HepG2 (cell line): ENCODE results near the gene CCDC18. TPM values are rescaled to one million over a fixed set of nuclear protein-coding genes. Genes with fewer than 3 reads are reported as not detected.

ENCODE experiments used
- ATAC-seq: fragments of 200-7000 bp; cut with Tn5 transposase; 3 replicates; pipeline ENCODE4 v1.9.1; 2020; ENCODE audit warnings: mild to moderate bottlenecking, moderate library complexity
- BruUV-seq: library from RNA; stranded (reverse); fragments of 400-500 nt; replicated peaks from 2 replicates; lab custom pipeline; 2021; lab: Mats Ljungman, UMichigan
- CTCF ChIA-PET: fragments of 300-600 bp; formaldehyde crosslinking; extraction: SDS; loops from one replicate; lab custom pipeline; 2021; ENCODE audit warnings: low total read pairs, inconsistent platforms, low intra/inter-chr PET ratio; lab: Yijun Ruan, JAX
- POLR2A ChIA-PET: fragments of 350-600 bp; sonication (Branson Sonifier 250); formaldehyde crosslinking; loops from one replicate; lab custom pipeline; 2020; ENCODE audit warnings: antibody characterized with exemption, inconsistent platforms; lab: Yijun Ruan, JAX
- DNase-seq: peaks from one replicate; pipeline ENCODE4 v3.0.0-alpha.2; 2015; ENCODE audit warnings: low spot score
- FAIRE-seq: peaks from 3 replicates; lab custom pipeline; 2011; peaks lifted over from hg19 to GRCh38; lab: Jason Lieb, UNC
- H2AFZ ChIP-seq: one replicate; pipeline ENCODE4 v1.6.1; 2011; ENCODE audit warnings: low read length, inconsistent platforms
- H3K27ac ChIP-seq: fragments of 300-600 bp; 3 replicates; pipeline ENCODE4 v1.8.0; 2011; ENCODE audit warnings: mixed run types, mild to moderate bottlenecking, mixed read lengths, low read length, inconsistent platforms; ENCODE audit not compliant: insufficient read depth; ENCODE audit errors: extremely low read length
- H3K27me3 ChIP-seq, 2 experiments: fragments of 200-600 bp in 1 of 2; 2 replicates in 1 of 2; 3 replicates in 1 of 2; pipeline versions ENCODE4 v1.6.0 to v1.8.0; 2011; ENCODE audit warnings: low read length in 2 of 2, mild to moderate bottlenecking in 2 of 2, moderate library complexity in 2 of 2, inconsistent platforms in 1 of 2; ENCODE audit not compliant: insufficient read depth in 2 of 2, control insufficient read depth in 1 of 2
- H3K36me3 ChIP-seq, 2 experiments: fragments of 200-600 bp in 1 of 2; replicated peaks in 1 of 2; 2 replicates in 1 of 2; 3 replicates in 1 of 2; pipeline versions ENCODE4 v1.5.1 to v1.8.0; 2011; ENCODE audit warnings: low read length in 2 of 2, inconsistent platforms in 1 of 2; ENCODE audit not compliant: insufficient read depth in 2 of 2, control insufficient read depth in 1 of 2
- H3K4me1 ChIP-seq: 2 replicates; pipeline ENCODE4 v1.5.1; 2012; ENCODE audit warnings: low read length, inconsistent platforms; ENCODE audit not compliant: insufficient read depth
- H3K4me2 ChIP-seq: 2 replicates; pipeline ENCODE4 v1.6.0; 2011; ENCODE audit warnings: low read depth, low read length, inconsistent platforms
- H3K4me3 ChIP-seq, 3 experiments: fragments of 200-600 bp in 1 of 3; sonication (generic), shearing (Covaris generic) in 1 of 3; replicated peaks in 1 of 3; 2 replicates each; pipeline ENCODE4 v1.5.1; 2011 to 2016; ENCODE audit warnings: low read length in 3 of 3, inconsistent platforms in 2 of 3, low read depth in 2 of 3, mild to moderate bottlenecking in 2 of 3, control low read depth in 1 of 3, mixed read lengths in 1 of 3; ENCODE audit not compliant: insufficient read depth in 1 of 3
- H3K79me2 ChIP-seq: one replicate; pipeline ENCODE4 v1.6.1; 2011; ENCODE audit warnings: low read length, inconsistent platforms; ENCODE audit not compliant: insufficient read depth
- H3K9ac ChIP-seq: 2 replicates; pipeline ENCODE4 v1.6.0; 2011; ENCODE audit warnings: mild to moderate bottlenecking, low read depth, low read length, inconsistent platforms; ENCODE audit not compliant: insufficient read depth
- H3K9me3 ChIP-seq: 2 replicates; pipeline ENCODE4 v1.5.1; 2012; ENCODE audit warnings: mild to moderate bottlenecking, low read length
- H4K20me1 ChIP-seq: 2 replicates; pipeline ENCODE4 v1.6.0; 2011; ENCODE audit warnings: inconsistent platforms, mild to moderate bottlenecking, low read length, moderate library complexity; ENCODE audit not compliant: insufficient read depth
- BCL3 ChIP-seq: sonication (generic); formaldehyde crosslinking; IDR thresholded peaks from 2 replicates; pipeline ENCODE4 v1.5.1; 2020; ENCODE audit warnings: mild to moderate bottlenecking, missing genetic modification reagents, moderate library complexity
- BRD4 ChIP-seq: sonication (generic); formaldehyde crosslinking; IDR thresholded peaks from 2 replicates; pipeline ENCODE4 v1.4.0; 2020; ENCODE audit warnings: missing genetic modification reagents
- MXI1 ChIP-seq: IDR thresholded peaks from 3 replicates; pipeline ENCODE4 v1.6.1; 2012; ENCODE audit warnings: low read depth, low read length, inconsistent platforms, borderline replicate concordance
- RFXAP ChIP-seq: sonication (generic); formaldehyde crosslinking; IDR thresholded peaks from 2 replicates; pipeline ENCODE4 v1.4.0; 2020; ENCODE audit warnings: missing genetic modification reagents, borderline replicate concordance
- SKI ChIP-seq: fragments of 450-650 bp; IDR thresholded peaks from one replicate; pipeline ENCODE4 v1.6.1; 2018; ENCODE audit warnings: mild to moderate bottlenecking; ENCODE audit not compliant: partially characterized antibody
- THAP9 ChIP-seq: sonication (generic); formaldehyde crosslinking; IDR thresholded peaks from 2 replicates; pipeline ENCODE4; 2020; ENCODE audit warnings: missing genetic modification reagents, mild to moderate bottlenecking, borderline replicate concordance
- ZNF382 ChIP-seq: sonication (generic); formaldehyde crosslinking; IDR thresholded peaks from 2 replicates; pipeline ENCODE4 v1.5.0; 2020; ENCODE audit warnings: missing genetic modification reagents, mild to moderate bottlenecking, borderline replicate concordance
- ZNF589 ChIP-seq: sonication (generic); formaldehyde crosslinking; conservative IDR thresholded peaks from 2 replicates; pipeline ENCODE4 v1.8.0; 2022; ENCODE audit warnings: mild to moderate bottlenecking, moderate library complexity, missing genetic modification reagents
- ZNF768 ChIP-seq: sonication (generic); formaldehyde crosslinking; IDR thresholded peaks from 2 replicates; pipeline ENCODE4 v1.4.0; 2020; ENCODE audit warnings: missing genetic modification reagents
- WGBS: methylation state at CpG from one replicate; pipeline ENCODE4 v1.1.6; 2017; ENCODE audit warnings: low lambda C conversion rate; 5-methylcytosine and 5-hydroxymethylcytosine counted together
- in situ Hi-C: cut with HindIII; loops from 2 replicates; pipeline ENCODE4 v1.10.0; 2017; ENCODE audit warnings: low pct_unique_long_range_greater_than_20kb; ENCODE audit not compliant: extremely low pct_ligation_motif_present
- intact Hi-C: fragments of 100-400 bp; cut with micrococcal nuclease; formaldehyde crosslinking; loops from one replicate; pipeline ENCODE4 v1.10.0; 2022; ENCODE audit not compliant: unreplicated experiment
- polyA plus RNA-seq, 8 experiments: library from polyadenylated mRNA; depleted of rRNA in 3 of 8; stranded (reverse) in 7 of 8; unstranded in 1 of 8; fragments of >200 nt; fragmentation: Illumina TruSeq in 4 of 8; extraction: Trizol in 4 of 8; gene quantifications; 2 replicates each; pipeline versions ENCODE4 v1.2.1 to v1.2.3, GENCODE V29; 2011 to 2016; ENCODE audit warnings: low read depth in 4 of 8, missing spikeins in 1 of 8, mixed read lengths in 1 of 8; ENCODE audit not compliant: insufficient read depth in 1 of 8
- total RNA-seq, 5 experiments: library from RNA; depleted of rRNA; stranded (reverse); fragments of >200 nt; fragmentation: Illumina TruSeq; extraction: Trizol; gene quantifications; 2 replicates each; pipeline ENCODE4 v1.2.3, GENCODE V29; 2016; ENCODE audit warnings: low read depth in 1 of 5
- TF ChIP-seq, protein P1 (sequence below): sonication (generic); formaldehyde crosslinking; IDR thresholded peaks from 2 replicates; pipeline ENCODE4 v1.9.0; 2021; ENCODE audit warnings: missing genetic modification reagents, mild to moderate bottlenecking, borderline replicate concordance
- TF ChIP-seq, protein P2 (sequence below): sonication (generic); formaldehyde crosslinking; IDR thresholded peaks from 2 replicates; pipeline ENCODE4 v1.5.0; 2020; ENCODE audit warnings: mild to moderate bottlenecking, missing genetic modification reagents
- TF ChIP-seq, protein P3 (sequence below): sonication (generic); formaldehyde crosslinking; IDR thresholded peaks from 2 replicates; pipeline ENCODE4 v1.5.0; 2020; ENCODE audit warnings: missing genetic modification reagents

The CCDC18 gene
- total and polyA plus RNA-seq, 2 of the 13 experiments (the other 11 are each of a cell fraction or from before 2014, with no cell fraction given), result 1.9 to 18.4 TPM

DNA sequence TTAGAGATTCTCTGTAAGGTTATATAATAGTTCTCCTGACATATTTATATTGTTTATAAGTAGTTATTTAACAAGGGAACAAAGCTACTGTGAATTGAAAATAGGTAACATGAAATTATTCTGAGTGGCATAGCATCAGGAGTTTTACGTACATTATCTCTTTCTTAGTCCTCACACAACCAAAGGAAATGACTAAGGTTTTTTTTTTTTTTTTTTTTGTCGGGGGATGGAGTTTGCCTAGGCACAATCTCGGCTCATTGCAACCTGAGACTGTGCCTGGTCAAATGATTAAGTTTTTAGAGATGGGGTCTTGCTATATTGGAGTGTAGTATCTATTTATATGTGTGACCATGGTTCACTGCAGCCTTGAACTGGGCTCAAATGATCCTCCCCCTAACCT, 25.2 kb upstream of the CCDC18 start:
- ChIA-PET CTCF (no interaction called here), POLR2A (no interaction called here)
- Histone ChIP-seq H2AFZ (no peak overlapping the region), H3K36me3 (peaks cover 10 to 55% of the 10 kb centered on the region in 2 experiments), H3K9ac (no peak overlapping the region), H3K9me3 (no peaks in the 10 kb centered on the region), H3K27me3 (no peaks in the 10 kb centered on the region), H3K4me2 (no peak overlapping the region), H3K4me1 (no peaks in the 10 kb centered on the region), H3K27ac (no peak overlapping the region), H3K4me3 (no peak overlapping the region), H3K79me2 (no peaks in the 10 kb centered on the region), H4K20me1 (no peaks in the 10 kb centered on the region)
- no peak for FAIRE-seq
- BruUV-seq, result no TSS peak
- WGBS, result 93% methylated on average over 3 of the region's 3 CpGs
- ATAC-seq, result no peak
- TF ChIP-seq ZNF589 (CRISPR knock-in tag), result no peak
- no peak for TF ChIP-seq ZNF382 (CRISPR knock-in tag)
- TF ChIP-seq BRD4 (CRISPR knock-in tag), result no peak
- TF ChIP-seq RFXAP (CRISPR knock-in tag), result no peak
- TF ChIP-seq, protein P1, sequence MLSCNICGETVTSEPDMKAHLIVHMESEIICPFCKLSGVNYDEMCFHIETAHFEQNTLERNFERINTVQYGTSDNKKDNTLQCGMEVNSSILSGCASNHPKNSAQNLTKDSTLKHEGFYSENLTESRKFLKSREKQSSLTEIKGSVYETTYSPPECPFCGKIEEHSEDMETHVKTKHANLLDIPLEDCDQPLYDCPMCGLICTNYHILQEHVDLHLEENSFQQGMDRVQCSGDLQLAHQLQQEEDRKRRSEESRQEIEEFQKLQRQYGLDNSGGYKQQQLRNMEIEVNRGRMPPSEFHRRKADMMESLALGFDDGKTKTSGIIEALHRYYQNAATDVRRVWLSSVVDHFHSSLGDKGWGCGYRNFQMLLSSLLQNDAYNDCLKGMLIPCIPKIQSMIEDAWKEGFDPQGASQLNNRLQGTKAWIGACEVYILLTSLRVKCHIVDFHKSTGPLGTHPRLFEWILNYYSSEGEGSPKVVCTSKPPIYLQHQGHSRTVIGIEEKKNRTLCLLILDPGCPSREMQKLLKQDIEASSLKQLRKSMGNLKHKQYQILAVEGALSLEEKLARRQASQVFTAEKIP, result no peak
- no peak for TF ChIP-seq MXI1
- TF ChIP-seq THAP9 (CRISPR knock-in tag), result no peak
- TF ChIP-seq, protein P2, sequence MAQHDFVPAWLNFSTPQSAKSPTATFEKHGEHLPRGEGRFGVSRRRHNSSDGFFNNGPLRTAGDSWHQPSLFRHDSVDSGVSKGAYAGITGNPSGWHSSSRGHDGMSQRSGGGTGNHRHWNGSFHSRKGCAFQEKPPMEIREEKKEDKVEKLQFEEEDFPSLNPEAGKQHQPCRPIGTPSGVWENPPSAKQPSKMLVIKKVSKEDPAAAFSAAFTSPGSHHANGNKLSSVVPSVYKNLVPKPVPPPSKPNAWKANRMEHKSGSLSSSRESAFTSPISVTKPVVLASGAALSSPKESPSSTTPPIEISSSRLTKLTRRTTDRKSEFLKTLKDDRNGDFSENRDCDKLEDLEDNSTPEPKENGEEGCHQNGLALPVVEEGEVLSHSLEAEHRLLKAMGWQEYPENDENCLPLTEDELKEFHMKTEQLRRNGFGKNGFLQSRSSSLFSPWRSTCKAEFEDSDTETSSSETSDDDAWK (CRISPR knock-in tag), result no peak
- TF ChIP-seq BCL3 (CRISPR knock-in tag), result no peak
- no peak for TF ChIP-seq SKI
- TF ChIP-seq, protein P3, sequence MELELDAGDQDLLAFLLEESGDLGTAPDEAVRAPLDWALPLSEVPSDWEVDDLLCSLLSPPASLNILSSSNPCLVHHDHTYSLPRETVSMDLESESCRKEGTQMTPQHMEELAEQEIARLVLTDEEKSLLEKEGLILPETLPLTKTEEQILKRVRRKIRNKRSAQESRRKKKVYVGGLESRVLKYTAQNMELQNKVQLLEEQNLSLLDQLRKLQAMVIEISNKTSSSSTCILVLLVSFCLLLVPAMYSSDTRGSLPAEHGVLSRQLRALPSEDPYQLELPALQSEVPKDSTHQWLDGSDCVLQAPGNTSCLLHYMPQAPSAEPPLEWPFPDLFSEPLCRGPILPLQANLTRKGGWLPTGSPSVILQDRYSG, result no peak
- TF ChIP-seq ZNF768 (CRISPR knock-in tag), result no peak
- intact Hi-C loops, result no loop called here
- no peak for DNase-seq
- in situ Hi-C loops, result no loop called here
